Measurements from ENCODE around the gene CELF5.
A peak's percentile ranks its signal among the peaks of the same experiment; 100 is the strongest.
"Not testable (repeated sequence)": the region's sequence is repeated elsewhere in the genome, so short reads cannot be mapped to it uniquely, and the experiment has no call there.

CELF5 gene

DNA sequence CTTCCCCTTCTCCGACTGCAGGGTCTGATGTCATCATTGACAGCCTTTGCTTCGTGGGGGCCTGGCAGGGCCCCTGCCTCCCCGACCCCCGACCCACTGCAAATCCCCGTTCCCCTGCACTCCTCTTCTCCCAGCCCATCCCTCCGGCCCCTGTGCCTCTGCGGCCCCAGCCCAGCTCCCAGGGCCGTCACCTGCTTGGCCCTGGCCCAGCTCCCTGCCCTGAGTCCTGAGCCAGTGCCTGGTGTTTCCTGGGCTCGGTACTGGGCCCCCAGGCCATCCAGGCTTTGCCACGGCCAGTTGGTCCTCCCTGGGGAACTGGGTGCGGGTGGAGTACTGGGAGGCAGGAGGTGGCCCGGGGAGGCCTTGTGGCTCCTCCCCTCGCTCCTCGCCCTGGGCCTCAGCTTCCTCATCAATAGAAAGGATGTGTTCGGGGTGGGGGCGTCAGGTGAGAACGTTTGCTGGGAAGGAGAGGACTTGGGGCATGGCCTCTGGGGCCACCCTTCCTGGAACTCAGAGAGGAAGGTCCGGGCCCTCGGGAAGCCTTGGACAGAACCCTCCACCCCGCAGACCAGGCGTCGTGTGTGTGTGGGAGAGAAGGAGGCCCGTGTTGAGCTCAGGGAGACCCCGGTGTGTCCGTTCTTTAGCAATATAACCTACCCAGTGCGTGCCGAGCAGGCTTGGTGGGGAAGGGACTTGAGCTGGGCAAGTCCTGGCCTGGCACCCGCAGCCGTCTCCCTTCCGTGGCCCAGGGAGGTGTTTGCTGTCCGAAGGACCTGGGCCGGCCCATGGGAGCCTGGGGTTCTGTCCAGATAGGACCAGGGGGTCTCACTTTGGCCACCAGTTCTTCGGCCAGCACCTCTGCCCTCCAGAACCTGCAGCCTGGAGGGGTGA, 15.9 kb upstream of the CELF5 start:
- DNase-seq = no peak

DNA sequence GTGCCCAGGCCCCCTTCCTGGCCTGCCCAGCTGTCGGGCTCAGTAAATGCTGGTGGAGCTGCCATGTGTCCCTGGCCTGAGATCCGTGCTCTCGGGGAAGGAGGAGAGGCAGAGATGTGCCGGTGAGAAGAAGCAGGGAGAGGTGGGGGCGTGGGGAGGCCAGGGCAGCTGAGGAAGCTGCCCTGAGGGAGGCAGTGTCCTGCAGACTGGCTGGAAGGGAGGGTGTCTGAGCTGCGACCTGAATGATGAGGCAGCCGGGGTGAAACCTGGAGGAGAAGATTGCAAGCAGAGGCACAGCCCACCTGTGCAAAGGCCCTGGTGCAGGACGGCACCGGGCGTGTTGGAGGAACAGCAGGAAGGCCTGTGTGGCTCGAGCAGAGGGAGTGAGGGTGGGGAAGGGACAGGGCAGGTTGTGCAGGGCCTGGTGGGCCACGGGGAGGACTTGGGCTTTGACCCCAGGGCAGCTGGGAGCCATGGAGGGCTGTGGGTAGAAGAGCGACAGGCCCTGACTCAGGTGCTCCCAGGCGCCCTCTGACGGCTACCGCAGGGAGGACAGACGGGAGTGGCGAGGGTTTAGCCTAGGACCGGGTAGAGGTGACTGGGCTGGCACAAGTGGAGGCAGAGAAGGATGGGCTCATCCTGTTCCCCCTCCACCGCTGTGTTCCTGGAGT, 14.0 kb upstream of the CELF5 start:
- DNase-seq = peak; percentile 60 to 64

DNA sequence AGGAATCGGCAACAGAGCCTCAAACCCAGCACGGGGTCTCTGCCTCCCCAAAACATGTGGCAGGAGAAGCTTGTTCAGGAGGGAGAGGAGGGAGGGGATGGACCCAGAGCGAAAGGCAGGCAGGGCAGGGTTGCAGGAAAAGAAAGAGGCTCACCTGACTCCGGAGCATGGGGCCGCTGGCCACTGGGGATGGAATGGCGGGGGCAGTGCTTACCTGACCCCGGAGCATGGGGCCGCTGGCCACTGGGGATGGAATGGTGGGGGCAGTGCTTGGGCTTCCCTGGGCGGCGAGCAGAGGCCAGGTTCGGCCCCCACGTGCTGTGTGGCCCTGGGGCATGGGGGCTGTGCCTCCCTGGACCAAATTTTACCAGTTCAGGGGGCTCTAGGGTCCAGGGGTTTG, 13.3 kb upstream of the CELF5 start:
- no peak for DNase-seq

DNA sequence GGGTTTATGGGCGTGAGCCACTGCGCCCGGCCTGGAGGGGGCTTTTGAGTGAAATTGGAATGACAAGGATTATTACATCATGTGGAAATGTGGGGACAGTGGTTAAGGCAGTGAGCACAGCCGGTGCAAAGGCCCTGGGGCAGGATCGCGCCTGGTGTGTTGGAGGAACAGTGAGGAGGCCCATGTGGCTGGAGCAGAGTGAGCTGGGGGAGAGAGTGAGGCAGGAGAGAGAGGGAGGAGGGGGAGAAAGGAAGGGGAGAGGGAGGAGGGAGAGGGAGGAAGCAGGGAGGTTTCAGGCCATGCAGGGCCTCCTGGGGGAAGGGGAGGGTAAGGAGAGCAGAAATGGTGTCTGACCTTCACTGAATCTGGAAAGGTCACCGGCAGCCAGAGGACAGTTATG, 11.3 kb upstream of the CELF5 start:
- DNase-seq = no peak

DNA sequence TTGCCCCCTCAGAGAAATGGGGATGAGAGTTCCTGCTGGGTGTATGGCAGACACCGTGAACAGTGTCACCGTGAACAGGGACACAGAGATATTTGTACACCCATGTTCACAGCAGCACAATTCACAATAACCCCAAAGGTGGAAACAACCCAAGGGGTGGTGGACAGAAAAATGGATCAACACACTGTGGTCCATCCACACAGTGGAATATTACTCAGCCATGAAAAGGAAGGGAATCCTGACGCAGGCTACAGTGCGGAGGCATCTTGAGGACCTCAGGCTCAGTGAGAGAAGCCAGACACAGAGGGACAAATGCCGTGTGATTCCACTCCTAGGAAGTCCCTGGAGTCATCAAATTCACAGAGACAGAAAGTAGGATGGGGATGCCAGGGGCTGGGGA, 7.6 kb upstream of the CELF5 start:
- no peak for DNase-seq

DNA sequence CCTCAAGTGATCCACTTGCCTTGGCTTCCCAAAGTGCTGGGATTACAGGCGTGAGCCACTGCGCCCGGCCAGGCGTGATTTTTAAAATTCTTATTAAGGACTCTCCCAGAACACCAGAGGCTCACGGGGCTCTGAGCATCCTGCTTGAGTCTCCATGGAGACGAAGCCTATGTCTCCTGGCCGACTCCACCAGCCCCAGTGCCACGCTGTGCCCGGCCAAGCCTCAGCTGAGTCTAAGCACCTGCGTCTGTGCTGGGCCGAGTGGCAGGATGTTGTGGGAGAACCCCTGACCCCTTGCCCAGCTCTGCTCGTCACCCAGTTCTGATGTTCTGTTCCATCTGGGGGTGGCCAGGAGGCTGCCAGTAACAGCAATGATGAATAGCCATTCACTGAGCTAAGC, 3.9 kb upstream of the CELF5 start:
- DNase-seq = no peak

DNA sequence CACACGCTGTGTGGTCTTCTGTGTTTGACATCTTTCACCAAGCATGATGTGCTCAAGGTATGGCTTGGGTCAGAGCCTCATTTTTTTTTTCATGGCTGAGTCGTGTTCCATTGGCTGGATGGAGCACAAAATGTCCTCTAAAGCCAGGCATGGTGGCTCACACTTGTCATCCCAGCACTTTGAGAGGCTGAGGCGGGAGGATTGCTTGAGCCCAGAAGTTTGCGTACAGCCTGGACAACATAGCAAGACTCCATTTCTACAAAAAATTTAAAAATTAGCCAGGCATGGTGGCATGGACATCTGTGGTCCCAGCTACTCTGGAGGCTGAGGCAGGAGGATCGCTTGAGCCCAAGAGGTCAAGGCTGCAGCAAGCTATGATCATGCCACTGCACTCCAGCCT, 2.9 kb upstream of the CELF5 start:
- DNase-seq = not testable (repeated sequence)

DNA sequence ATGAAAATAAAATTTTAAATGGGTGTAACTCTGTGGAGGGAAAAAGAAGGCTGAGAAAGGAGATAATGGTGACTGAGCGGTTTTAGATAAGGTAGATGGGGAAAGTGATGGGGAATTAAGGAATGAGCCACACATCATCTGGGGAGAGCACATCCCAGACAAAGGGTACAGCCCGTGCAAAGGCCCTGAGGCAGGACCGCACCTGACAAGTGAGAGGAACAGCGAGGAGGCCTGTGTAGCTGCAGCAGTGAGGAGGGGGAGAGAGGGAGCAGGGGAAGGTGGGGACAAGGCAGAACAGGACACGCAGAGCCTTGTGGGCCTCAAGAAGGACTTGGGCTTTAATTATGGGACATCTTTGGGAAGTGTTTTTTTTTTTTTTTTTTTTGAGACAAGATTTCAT, 1.8 kb upstream of the CELF5 start:
- DNase-seq = no peak

DNA sequence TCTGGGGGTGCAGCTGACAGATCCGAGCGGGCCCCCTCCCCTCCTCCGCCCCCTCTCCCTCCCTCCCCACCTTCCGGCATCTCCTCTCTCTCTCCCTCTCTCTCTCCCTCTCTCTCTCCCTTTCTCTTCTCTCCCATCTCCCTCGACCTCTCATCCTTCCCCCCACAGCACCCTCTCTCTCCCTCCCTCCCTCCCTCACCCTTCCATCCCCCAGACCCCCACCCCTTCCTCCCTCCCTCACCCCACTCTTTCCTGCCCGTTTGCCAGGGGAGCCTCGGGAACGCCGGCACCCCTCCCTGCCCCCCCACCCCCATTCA, 666 bp downstream of the CELF5 start:
- DNase-seq = no peak

DNA sequence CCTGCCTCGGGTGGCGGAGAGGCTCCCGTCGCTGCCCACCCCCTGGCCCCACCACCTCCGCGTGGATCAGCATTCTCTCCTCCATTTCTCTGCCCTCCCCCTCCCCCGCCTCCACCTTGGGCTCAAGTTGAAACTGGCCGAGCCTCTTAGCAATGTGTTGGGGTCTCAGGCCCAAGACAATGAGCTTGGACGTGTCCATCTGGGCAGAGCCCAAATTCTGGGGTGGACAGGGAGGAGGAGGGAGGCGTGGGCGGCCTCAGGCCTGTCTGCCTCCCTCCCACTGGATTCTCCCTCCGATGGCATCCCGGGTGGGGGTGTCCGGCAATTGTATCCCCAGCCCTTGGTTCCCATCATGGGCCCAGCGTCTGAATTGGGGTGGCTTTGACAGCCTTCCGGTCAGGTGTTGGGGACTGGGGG, 1.2 kb downstream of the CELF5 start:
- no peak for DNase-seq

DNA sequence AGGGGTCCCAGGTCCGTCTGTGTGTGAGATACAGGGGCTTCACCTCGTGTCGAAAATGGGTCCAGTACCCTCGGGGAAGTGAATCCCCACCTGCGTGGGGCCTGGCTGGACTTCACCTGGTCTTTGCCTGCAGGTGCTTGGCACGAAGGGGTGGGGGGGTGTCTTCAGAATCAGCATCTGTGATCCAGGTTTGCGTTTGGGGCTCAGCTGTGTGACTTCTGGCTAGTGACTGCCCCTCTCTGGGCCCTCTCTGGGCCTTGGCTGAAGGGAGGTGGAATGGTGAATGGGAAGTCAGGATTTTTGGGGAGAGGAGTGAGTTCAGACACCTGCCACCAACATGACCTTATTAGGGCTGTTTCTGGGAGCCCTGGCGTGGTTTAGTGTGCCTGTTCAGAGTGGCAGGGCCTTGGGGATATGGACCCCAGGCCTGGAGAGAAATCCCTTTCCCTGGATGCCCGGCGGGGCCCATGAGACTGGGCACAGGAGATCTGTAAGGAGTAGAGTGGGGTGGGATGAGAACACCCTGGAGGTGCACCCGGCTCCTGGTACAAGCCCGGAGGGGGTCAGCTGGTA, 2.7 kb downstream of the CELF5 start:
- DNase-seq = no peak

DNA sequence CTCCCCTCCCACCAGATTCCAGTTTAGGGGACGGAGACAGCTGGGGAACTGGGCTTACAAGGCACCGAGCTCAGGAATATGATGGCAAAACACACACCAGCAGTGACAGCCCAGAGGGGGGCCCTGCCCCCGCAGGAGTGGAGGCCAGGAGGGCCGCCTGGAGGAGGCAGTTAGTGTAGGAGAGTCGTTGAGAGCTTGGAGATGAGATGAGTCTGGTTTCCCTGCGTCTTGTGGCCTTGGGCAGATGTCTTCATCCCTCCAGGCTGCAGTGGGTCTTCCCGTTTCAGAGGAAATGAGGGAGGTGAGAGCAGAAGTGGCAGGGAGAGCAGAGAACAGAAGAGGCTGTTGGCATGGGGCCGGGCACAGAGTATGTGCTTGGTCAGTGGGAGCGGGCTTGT, 4.9 kb downstream of the CELF5 start:
- no peak for DNase-seq

DNA sequence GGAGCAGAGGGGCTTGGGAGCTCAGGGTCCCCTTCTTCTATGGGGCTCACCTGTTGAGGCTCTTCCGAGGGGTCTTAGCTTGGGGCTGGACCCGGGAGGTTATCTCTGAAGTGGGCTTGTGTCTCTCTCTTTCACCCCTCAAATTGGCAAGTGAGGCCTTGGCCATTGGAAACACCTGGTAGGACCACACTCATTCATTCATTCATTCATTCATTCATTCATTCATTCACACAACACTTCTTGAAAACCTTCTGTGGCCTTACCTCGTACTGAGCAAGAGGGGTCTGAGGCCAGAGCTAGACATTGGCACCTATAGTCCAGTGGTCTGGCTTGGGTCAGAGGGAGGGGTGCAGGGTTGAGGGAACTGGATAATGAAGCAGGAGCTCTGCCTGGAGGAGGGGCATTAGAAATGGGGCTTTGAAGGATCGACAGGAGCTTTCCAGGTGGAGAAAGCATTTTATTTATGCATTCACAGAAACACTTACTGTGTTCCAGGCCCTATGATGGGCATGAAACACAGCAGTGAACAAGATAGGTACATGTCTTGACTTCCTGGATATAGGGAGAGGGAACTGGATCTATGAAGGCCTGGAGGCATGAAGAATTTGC, 5.5 kb downstream of the CELF5 start:
- DNase-seq = no peak

DNA sequence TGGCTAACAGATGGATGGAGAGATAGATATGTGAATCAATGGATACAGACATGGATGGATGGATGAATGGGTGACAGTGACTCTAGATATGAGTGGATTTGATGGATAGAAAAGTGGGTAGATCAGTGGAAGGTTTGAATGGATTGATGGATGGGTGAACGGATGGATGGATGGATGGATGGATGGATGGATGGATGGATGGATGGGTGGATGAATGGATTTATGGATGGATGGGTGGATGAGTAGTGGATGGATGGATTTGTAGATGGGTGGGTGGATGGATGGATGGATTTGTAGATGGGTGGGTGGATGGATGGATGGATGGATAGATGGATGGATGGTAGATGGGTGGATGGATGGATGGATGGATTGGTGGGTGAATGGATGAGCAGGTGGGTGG, 6.8 kb downstream of the CELF5 start:
- no peak for DNase-seq

DNA sequence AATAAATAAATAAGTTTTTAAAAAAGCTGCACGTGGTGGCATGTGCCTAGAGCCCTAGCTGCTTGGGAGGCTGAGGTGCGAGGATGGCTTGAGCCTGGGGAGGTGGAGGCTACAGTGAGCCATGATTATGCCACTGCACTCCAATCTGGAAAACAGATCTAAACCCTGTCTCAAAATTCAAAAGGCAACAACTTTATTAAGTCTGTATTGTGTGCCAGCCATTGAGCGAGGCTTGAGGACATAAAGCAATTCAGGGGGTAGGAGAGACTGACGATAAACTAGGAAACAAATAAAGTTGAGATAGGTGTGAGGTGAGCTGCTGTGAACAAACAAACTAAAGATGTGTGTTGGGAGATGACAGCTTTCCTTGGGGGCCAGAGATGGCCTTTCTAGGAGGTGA, 8.7 kb downstream of the CELF5 start:
- no peak for DNase-seq

DNA sequence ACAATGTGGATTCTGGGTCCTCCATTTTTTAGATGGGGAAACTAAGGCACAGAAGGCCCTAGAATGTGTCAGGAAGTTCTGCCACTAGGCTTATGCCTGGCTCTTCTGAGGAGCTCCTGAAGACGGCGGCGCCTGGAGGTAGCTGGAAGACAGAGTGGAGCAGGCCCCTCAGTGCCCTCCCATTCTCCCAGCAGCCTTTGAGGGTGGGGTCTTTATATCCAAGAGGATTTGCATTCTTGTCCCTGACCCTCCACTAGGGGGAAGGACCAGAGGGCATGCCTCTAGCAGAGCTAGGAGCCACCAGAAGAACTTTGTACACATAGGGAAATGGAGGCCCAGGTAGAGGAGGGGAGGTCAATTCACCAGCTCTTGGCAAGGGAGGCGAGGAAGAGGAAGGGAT, 9.4 kb downstream of the CELF5 start:
- DNase-seq = no peak

DNA sequence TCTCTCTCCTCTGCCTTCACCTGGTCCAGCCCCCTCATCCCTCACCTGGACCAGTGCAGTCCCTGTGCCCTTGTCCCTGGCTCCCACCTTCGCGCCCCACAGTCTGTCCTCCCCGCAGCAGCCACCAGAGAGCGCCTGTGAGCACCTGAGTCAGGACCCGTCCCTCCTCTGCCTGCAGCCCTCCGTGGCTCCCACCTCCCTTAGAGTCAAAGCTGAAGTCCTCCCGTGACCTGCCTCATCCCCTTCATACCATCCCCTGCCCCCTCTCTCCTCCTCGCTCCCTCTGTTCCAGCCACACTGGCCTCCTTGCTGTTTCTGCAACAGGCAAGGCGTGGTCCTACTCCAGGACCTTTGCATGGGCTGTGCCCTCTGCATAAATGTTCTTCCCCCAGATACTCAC, 10.3 kb downstream of the CELF5 start:
- DNase-seq = no peak

DNA sequence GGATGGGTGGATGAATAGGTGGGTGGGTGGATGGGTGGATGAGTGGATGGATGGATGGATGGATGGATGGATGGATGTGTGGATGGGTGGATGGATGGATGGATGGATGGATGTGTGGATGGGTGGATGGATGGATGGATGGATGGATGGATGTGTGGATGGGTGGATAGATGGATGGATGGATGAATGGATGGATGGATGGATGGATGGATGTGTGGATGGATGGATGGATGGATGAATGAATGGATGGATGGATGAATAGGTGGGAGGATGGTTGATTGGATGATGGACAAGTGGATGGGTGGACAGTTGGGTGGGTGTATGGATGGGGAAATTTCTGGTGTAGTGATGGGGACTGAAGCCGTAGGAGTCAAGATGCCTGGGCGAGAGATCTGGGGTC, 11.1 kb downstream of the CELF5 start:
- not testable (repeated sequence) for DNase-seq

DNA sequence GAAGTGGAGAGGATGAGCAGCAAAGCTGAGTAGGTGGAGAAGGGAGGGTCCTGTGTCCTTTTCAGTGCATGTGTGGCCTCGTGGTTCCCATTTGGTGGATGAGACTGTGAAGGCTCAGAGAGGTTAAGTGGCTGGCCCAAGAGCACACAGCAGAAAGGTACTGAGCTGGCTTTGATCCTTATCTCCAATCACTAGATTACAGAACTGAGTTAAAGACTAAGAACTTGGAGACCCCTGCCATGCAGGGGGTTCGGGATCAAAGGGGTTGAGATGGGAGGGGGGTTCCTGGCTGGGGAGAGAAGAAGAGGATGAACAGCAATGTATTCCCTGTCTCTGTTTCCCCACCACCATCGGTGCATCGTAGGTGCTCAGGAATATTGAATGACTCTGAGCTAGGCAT, 11.8 kb downstream of the CELF5 start:
- DNase-seq = no peak

DNA sequence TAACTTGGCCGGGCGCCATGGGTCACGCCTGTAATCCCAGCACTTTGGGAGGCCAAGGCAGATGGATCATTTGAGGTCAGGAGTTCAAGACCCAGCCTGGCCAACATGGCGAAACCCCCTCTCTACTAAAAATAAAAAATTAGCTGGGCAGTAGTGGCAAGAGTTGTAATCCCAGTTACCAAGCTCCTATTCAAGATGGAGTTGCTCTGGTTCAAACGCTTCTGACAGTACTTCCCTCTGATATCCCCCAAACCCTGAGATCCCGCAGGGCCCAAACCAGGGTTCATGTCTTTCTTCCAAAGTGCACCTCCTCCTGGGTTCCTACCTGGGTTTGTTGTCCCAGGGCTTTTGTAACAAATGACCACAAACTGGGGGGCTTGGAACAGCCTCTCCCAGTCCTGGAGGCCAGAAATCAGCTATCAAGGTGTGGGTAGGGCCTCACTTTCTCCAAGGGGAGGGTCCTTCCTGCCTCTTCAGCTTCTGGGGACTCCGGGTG, 13.7 kb downstream of the CELF5 start:
- no peak for DNase-seq

DNA sequence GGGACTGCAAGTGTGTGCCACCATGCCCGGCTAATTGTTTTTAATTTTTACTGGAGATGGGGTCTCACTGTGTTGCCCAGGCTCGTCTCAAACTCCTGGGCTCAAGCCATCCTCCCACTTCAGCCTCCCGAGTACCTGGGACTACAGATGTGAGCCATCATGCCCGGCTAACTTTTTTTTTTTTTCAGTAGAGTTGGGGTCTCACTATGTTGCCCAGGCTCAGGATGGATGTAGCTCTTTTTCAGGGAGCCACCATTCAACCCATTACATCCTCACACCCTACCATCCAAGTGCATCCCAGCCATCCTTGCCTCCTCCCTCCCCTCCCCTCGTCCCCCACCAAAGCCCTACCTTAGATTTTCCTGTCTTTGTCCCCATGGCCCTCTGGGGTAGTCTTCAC, 14.9 kb downstream of the CELF5 start:
- no peak for DNase-seq

DNA sequence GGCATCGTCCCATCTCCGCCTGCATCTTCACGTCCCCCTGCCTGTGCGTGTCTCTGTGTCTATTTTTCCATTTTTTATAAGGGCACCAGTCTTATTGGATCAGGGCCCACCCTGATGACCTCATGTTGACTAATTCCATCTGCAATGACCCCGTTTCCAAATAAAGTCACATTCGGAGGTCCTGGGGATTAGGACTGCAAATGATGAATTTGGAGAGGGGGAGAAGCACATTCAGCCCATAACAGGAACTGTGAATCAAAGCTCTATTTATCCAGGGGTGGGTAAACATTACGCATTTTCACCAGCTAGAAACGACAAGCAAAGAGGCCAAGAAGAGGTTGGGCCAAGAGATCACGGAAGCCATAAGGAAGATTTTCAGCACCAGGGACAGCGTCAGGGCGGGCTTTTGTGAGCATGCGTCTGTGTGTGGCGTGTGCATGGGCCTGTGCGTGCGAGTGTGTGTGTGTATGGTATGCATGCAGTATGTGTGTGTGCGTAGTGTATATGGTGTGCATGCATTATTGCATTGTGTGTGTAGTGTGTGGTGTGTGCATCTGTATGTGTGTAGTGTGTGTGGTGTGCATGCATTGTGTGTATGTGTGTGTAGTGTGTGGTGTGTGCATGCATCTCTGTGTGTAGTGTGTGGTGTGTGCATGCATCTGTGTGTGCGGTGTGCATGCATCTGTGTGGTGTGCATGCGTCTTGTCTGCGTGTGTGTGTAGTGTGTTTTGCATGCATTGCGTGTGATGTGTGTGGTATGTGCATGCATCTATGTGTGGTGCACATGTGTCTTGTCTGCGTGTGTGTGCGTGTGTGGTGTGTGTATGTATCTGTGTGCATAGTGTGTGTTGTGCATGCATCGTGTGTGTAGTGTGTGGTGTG, 19.6 kb downstream of the CELF5 start:
- peak; percentile 10 to 34 for DNase-seq

DNA sequence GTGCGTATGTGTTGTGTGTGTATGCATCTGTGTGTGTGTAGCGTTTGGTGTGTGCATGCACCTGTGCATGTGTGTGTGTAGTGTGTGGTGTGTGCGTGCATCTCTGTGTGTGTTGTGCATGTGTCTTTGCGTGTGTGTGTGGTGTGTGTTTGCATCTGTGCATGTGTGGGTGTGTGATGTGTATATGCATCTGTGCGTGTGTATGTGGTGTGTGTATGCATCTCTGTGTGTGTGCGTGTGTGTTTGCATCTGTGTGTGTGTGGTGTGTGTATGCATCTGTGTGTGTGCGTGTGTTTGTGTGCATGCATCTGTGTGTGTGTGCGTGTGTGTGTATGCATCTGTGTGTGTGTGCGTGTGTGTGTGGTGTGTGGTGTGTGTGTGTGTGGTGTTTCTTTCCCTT, 20.6 kb downstream of the CELF5 start:
- DNase-seq = no peak

Measured in CD4-positive, alpha-beta T cell treated with Interleukin-1 beta for 1 hour (primary cell).